ENCODE data around the gene DUOX2. TPM values are rescaled to one million over a fixed set of nuclear protein-coding genes. Genes with fewer than 3 reads are reported as not detected.
"Not testable (repeated sequence)": the region's sequence is repeated elsewhere in the genome, so short reads cannot be mapped to it uniquely, and the experiment has no call there.

The DUOX2 gene
- total and polyA plus RNA-seq, 4 donors: 0.06 to 0.08 TPM; not detected in 2

DNA sequence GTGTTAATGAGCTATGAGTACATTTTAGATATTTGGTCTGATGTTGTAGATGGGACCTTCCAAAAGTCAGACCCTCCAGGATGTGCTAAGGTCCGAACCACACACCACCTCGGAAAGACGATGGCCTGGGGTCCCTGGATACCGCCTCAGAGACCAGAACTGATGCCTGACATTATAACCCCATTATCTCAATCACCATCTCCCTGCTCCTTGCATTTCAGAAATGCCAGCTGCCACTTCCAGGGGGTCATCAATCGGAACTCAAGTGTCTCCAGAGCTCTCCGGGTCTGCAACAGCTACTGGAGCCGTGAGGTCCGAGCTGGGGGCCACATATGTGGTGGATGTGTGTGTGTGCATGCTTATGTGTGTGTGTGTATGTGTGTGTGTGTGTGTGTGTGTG is 23.7 kb upstream of the DUOX2 start (continued):
- TF ChIP-seq, protein P1, sequence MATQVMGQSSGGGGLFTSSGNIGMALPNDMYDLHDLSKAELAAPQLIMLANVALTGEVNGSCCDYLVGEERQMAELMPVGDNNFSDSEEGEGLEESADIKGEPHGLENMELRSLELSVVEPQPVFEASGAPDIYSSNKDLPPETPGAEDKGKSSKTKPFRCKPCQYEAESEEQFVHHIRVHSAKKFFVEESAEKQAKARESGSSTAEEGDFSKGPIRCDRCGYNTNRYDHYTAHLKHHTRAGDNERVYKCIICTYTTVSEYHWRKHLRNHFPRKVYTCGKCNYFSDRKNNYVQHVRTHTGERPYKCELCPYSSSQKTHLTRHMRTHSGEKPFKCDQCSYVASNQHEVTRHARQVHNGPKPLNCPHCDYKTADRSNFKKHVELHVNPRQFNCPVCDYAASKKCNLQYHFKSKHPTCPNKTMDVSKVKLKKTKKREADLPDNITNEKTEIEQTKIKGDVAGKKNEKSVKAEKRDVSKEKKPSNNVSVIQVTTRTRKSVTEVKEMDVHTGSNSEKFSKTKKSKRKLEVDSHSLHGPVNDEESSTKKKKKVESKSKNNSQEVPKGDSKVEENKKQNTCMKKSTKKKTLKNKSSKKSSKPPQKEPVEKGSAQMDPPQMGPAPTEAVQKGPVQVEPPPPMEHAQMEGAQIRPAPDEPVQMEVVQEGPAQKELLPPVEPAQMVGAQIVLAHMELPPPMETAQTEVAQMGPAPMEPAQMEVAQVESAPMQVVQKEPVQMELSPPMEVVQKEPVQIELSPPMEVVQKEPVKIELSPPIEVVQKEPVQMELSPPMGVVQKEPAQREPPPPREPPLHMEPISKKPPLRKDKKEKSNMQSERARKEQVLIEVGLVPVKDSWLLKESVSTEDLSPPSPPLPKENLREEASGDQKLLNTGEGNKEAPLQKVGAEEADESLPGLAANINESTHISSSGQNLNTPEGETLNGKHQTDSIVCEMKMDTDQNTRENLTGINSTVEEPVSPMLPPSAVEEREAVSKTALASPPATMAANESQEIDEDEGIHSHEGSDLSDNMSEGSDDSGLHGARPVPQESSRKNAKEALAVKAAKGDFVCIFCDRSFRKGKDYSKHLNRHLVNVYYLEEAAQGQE (IDR thresholded peaks at IDR 0.05): no peak
- no peak for TF ChIP-seq RAD21 (IDR thresholded peaks at IDR 0.05)

DNA sequence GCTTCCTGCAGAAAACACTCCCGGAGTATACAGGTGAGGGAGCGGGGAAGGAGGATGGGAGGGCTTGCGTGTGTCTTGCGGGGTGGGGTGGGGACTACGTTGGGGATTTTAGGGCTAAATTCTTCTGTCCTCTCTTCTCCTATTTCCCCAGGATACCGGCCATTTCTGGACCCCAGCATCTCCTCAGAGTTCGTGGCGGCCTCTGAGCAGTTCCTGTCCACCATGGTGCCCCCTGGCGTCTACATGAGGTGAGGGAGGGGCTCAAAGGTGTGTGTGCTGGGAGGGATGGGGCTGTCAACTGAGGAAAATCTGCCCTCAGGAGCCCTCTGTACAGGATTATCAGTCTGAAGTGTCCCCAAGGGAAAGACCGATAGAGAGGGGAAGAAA is 22.4 kb upstream of the DUOX2 start:
- no peaks in the 10 kb centered on the region for H3K36me3 ChIP-seq (ENCODE audit: control insufficient read depth in 4 of 4, insufficient read depth in 3 of 4, low read depth in 1 of 4, low read length in 3 of 4)
- TF ChIP-seq YY1 (IDR thresholded peaks at IDR 0.05): no peak
- TF ChIP-seq FOXA2 (IDR thresholded peaks at IDR 0.05): no peak
- TF ChIP-seq, protein P2, sequence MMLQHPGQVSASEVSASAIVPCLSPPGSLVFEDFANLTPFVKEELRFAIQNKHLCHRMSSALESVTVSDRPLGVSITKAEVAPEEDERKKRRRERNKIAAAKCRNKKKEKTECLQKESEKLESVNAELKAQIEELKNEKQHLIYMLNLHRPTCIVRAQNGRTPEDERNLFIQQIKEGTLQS (IDR thresholded peaks at IDR 0.05): no peak
- TF ChIP-seq HNF4G (IDR thresholded peaks at IDR 0.05): no peak
- TF ChIP-seq FOXA1 (IDR thresholded peaks at IDR 0.05): no peak
- TF ChIP-seq RAD21 (IDR thresholded peaks at IDR 0.05): no peak
- no peak for TF ChIP-seq HNF4A (conservative IDR thresholded peaks at IDR 0.05)
- no peak for TF ChIP-seq MAX (IDR thresholded peaks at IDR 0.05)
- TF ChIP-seq EGR1 (IDR thresholded peaks at IDR 0.05; ENCODE audit: low read depth in 2 of 2): no peak
- no peak for TF ChIP-seq SP1 (IDR thresholded peaks at IDR 0.05)
- no peak for TF ChIP-seq JUND (IDR thresholded peaks at IDR 0.05)
- TF ChIP-seq, protein P1 (IDR thresholded peaks at IDR 0.05): no peak
- no peak for TF ChIP-seq GABPA (IDR thresholded peaks at IDR 0.05 in 1 of 2, conservative IDR thresholded peaks at IDR 0.05 in 1 of 2)
- no peak for TF ChIP-seq ZBTB33 (IDR thresholded peaks at IDR 0.05)
- TF ChIP-seq TAF1 (conservative IDR thresholded peaks at IDR 0.05): no peak
- H3K9me3 ChIP-seq (ENCODE audit: control insufficient read depth in 4 of 4, low read length in 3 of 4): no peaks in the 10 kb centered on the region
- 40% methylated on average over 10 of the region's 10 CpGs for WGBS
- H3K27me3 ChIP-seq (ENCODE audit: control insufficient read depth in 4 of 4, insufficient read depth in 4 of 4, low read length in 3 of 4): peaks cover 0 to 3% (median 2%) of the 10 kb centered on the region in 4 donors
- H3K4me1 ChIP-seq (ENCODE audit: control insufficient read depth in 4 of 4, insufficient read depth in 4 of 4, low read length in 3 of 4): peaks cover 0 to 9% (median 7%) of the 10 kb centered on the region in 4 donors
- no peak overlapping the region for H3K9ac ChIP-seq (ENCODE audit: low read depth in 1 of 2, low read length in 2 of 2)
- no peak for DNase-seq (ENCODE audit: low spot score)
- H3K4me3 ChIP-seq (ENCODE audit: low read depth in 1 of 3, low read length in 3 of 3): no peak overlapping the region
- H3K27ac ChIP-seq (ENCODE audit: low read depth in 1 of 2, low read length in 2 of 2): no peak overlapping the region

DNA sequence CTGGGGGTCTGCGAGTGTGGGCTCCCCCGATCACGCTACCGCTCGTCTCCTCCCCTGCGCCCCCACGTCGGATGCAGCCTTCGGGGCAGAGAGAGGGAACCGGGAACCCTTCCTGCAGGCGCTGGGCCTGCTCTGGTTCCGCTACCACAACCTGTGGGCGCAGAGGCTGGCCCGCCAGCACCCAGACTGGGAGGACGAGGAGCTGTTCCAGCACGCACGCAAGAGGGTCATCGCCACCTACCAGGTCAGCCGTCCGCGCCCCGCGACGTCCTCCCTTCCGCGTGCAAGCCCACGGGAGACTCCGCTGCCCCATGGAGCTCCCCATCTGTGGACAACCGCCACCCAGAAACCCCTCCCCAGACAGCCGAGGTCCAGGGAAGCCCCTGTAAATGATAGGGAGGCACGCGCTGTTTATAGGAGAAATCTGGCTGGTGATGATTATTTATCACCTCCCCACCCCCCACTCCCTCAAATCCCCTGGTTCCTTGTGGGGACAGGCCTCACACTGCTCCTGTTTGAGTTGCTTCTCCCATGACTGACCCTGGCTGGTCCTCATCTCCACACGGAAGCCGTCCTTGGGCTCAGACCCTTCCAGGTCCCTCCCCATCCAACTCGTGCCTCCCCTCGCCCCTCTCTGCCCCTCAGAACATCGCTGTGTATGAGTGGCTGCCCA is 21.9 kb upstream of the DUOX2 start:
- not testable (repeated sequence) for DNase-seq (ENCODE audit: low spot score); H3K27me3 ChIP-seq (ENCODE audit: control insufficient read depth in 4 of 4, insufficient read depth in 4 of 4, low read length in 3 of 4); H3K27ac ChIP-seq (ENCODE audit: low read depth in 1 of 2, low read length in 2 of 2); H3K4me3 ChIP-seq (ENCODE audit: low read depth in 1 of 3, low read length in 3 of 3); H3K4me1 ChIP-seq (ENCODE audit: control insufficient read depth in 4 of 4, insufficient read depth in 4 of 4, low read length in 3 of 4); H3K36me3 ChIP-seq (ENCODE audit: control insufficient read depth in 4 of 4, insufficient read depth in 3 of 4, low read depth in 1 of 4, low read length in 3 of 4); H3K9ac ChIP-seq (ENCODE audit: low read depth in 1 of 2, low read length in 2 of 2); H3K9me3 ChIP-seq (ENCODE audit: control insufficient read depth in 4 of 4, low read length in 3 of 4)
- 31% methylated on average over 9 of the region's 37 CpGs for WGBS
